EH (cell line): Measurements from ENCODE around the gene TSPEAR.

Experiments used
- DNase-seq: peaks from one replicate; pipeline ENCODE4 v3.0.0-alpha.2; 2015; ENCODE audit warnings: low read depth

TSPEAR gene

GRCh38 chr21:44711327-44712202, at the start of gene TSPEAR:
Gene TSPEAR (minus strand): TSS chr21:44711572. CDS start chr21:44711514, 58 bp downstream.
- DNase-seq: no peak

- DNase-seq: no peak
These were observed 49.0 kb upstream of the TSPEAR start for GRCh38 chr21:44760376-44760775.

GRCh38 chr21:44759628-44760285, 48.4 kb upstream of the TSPEAR start:
- DNase-seq: no peak

GRCh38 chr21:44758781-44759627, 47.6 kb upstream of the TSPEAR start:
- no peak for DNase-seq

GRCh38 chr21:44758141-44758561, 46.8 kb upstream of the TSPEAR start:
- no peak for DNase-seq

- DNase-seq: no peak
These were observed 46.4 kb upstream of the TSPEAR start for GRCh38 chr21:44757731-44758130.

GRCh38 chr21:44756423-44757185, 45.2 kb upstream of the TSPEAR start:
- DNase-seq: no peak

GRCh38 chr21:44755227-44755626, 43.9 kb upstream of the TSPEAR start:
- DNase-seq: peak; percentile 32

- DNase-seq: no peak
These were observed 42.0 kb upstream of the TSPEAR start for GRCh38 chr21:44753357-44753756.

GRCh38 chr21:44752671-44753235, 41.4 kb upstream of the TSPEAR start:
- DNase-seq: no peak

GRCh38 chr21:44751799-44752636, 40.6 kb upstream of the TSPEAR start:
- no peak for DNase-seq

GRCh38 chr21:44751186-44751798, 39.9 kb upstream of the TSPEAR start:
- DNase-seq: no peak

GRCh38 chr21:44750675-44751025, 39.3 kb upstream of the TSPEAR start:
- DNase-seq: no peak

GRCh38 chr21:44749759-44750674, 38.6 kb upstream of the TSPEAR start:
- DNase-seq: no peak

GRCh38 chr21:44749116-44749758, 37.9 kb upstream of the TSPEAR start:
- no peak for DNase-seq

GRCh38 chr21:44748621-44749020, 37.2 kb upstream of the TSPEAR start:
- DNase-seq: no peak

GRCh38 chr21:44742418-44743153, 31.2 kb upstream of the TSPEAR start:
- DNase-seq: peak; percentile 14

GRCh38 chr21:44741921-44742320, 30.5 kb upstream of the TSPEAR start:
- DNase-seq: no peak
